Posterior vena cava (tissue), 2 donors: ENCODE measurements around the gene MGP. TPM values are rescaled to one million over a fixed set of nuclear protein-coding genes. Genes with fewer than 3 reads are reported as not detected.
A peak's percentile ranks its signal among the peaks of the same experiment; 100 is the strongest.

Source experiments
- DNase-seq: peaks from one replicate; pipeline ENCODE4 v3.0.0-alpha.2; 2020; ENCODE audit warnings: low spot score
- intact Hi-C, 2 donors: fragments of 100-400 bp; cut with DNase I; formaldehyde crosslinking; loops; one replicate each; pipeline versions ENCODE4 v1.14.1 to v1.14.2; 2022 to 2023
- total RNA-seq, 2 donors: library from RNA; stranded (reverse); fragmentation: NEBNext Ultra II Directional; extraction: Animal tissue kit (Norgen Biotek cat#: 25700); gene quantifications; one replicate each; pipeline ENCODE4 v1.2.1, GENCODE V29; 2021
- donor health status: DM: yes; HTN: yes; CAD: no.
- donor health status: DM: yes; HTN: yes; CAD: no.

The MGP gene
- total RNA-seq, 2 donors from 2014 or later, result 4,815 to 5,579 TPM

GRCh38 chr12:14874882-14875281, 10.8 kb downstream of the MGP start:
- intact Hi-C loops, result no loop called here
- no peak for DNase-seq

- intact Hi-C loops, result no loop called here
These were observed 12.0 kb downstream of the MGP start for GRCh38 chr12:14873440-14874185.

GRCh38 chr12:14871886-14872285, 13.8 kb downstream of the MGP start:
- no peak for DNase-seq
- intact Hi-C loops, result no loop called here

More at GRCh38 chr12:14873440-14874185, 12.0 kb downstream of the MGP start:
- no peak for DNase-seq

- DNase-seq, result no peak
- intact Hi-C loops, result no loop called here
These were observed 14.4 kb downstream of the MGP start for GRCh38 chr12:14871247-14871646.

- no peak for DNase-seq
- intact Hi-C loops, result no loop called here
These were observed 16.6 kb downstream of the MGP start for GRCh38 chr12:14868916-14869506.

- no peak for DNase-seq
- intact Hi-C loops, result no loop called here
These were observed 25.2 kb downstream of the MGP start for GRCh38 chr12:14860490-14860889.

GRCh38 chr12:14858513-14858912, 27.1 kb downstream of the MGP start:
- no peak for DNase-seq
- intact Hi-C loops, result no loop called here

- no peak for DNase-seq
- intact Hi-C loops, result no loop called here
These were observed 31.0 kb downstream of the MGP start for GRCh38 chr12:14854586-14855183.

GRCh38 chr12:14853961-14854360, 31.7 kb downstream of the MGP start:
- no peak for DNase-seq
- intact Hi-C loops, result no loop called here

GRCh38 chr12:14852880-14853279, 32.8 kb downstream of the MGP start:
- intact Hi-C loops, result no loop called here
- DNase-seq, result no peak

- intact Hi-C loops, result no loop called here
- DNase-seq, result no peak
These were observed 34.6 kb downstream of the MGP start for GRCh38 chr12:14850929-14851663.

GRCh38 chr12:14849661-14850060, 36.0 kb downstream of the MGP start:
- DNase-seq, result no peak
- intact Hi-C loops, result loop anchor here in 1 of 2 donors (5.0 to 10.0 kb wide), 4 partner anchors 43 to 415 kb away; partner anchors contain the start of gene RERG

GRCh38 chr12:14846876-14847580, 38.6 kb downstream of the MGP start:
- DNase-seq, result no peak
- intact Hi-C loops, result loop anchor here in 1 of 2 donors (5.0 to 10.0 kb wide), 4 partner anchors 45 to 418 kb away; partner anchors contain the start of gene RERG

GRCh38 chr12:14846042-14846587, 39.5 kb downstream of the MGP start:
- DNase-seq, result no peak
- intact Hi-C loops, result loop anchor here in 1 of 2 donors (5.0 to 10.0 kb wide), 4 partner anchors 46 to 419 kb away; partner anchors contain the start of gene RERG

GRCh38 chr12:14845350-14845750, 40.3 kb downstream of the MGP start:
- intact Hi-C loops, result loop anchor here in 1 of 2 donors (5.0 to 10.0 kb wide), 4 partner anchors 47 to 419 kb away; partner anchors contain the start of gene RERG

GRCh38 chr12:14844401-14844800, 41.3 kb downstream of the MGP start:
- intact Hi-C loops, result loop anchor here (5.0 to 10.0 kb wide), 2 partner anchors 153 to 420 kb away; no protein-coding TSS in a partner anchor
- DNase-seq, result no peak

More at GRCh38 chr12:14845350-14845750, 40.3 kb downstream of the MGP start:
- DNase-seq, result no peak

GRCh38 chr12:14843425-14843887, 42.2 kb downstream of the MGP start, which contains the start of gene ART4:
Gene ART4, minus strand, starts transcription at chr12:14843526. Its CDS starts 413 bp downstream, at chr12:14843113.
- intact Hi-C loops, result loop anchor here (5.0 to 10.0 kb wide), 2 partner anchors 154 to 421 kb away; no protein-coding TSS in a partner anchor
- peak; percentile 83 for DNase-seq

GRCh38 chr12:14842315-14842714, 43.3 kb downstream of the MGP start:
- DNase-seq, result no peak
- intact Hi-C loops, result loop anchor here (5.0 to 10.0 kb wide), 2 partner anchors 155 to 422 kb away; no protein-coding TSS in a partner anchor
